ENCODE measurements around the gene CLEC9A.

DNA sequence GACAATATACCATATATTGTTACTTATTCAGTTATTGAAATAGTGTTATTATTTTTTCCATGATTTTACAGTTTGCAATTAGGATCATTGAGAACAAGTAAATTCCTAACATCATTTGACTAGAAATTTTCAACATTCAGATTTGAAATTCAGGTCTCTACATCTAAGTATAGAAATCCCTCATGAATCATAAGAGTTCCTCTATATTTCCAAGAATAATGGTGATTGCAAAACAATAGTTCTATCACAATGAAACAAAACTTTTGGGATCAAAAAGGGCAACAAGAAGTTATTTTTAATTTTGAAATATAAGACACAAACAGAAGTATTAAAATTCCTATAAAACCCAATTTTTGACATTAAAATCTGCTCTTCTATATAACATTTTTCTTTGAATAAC, 57.5 kb downstream of the CLEC9A start:
- TF ChIP-seq, protein P1, sequence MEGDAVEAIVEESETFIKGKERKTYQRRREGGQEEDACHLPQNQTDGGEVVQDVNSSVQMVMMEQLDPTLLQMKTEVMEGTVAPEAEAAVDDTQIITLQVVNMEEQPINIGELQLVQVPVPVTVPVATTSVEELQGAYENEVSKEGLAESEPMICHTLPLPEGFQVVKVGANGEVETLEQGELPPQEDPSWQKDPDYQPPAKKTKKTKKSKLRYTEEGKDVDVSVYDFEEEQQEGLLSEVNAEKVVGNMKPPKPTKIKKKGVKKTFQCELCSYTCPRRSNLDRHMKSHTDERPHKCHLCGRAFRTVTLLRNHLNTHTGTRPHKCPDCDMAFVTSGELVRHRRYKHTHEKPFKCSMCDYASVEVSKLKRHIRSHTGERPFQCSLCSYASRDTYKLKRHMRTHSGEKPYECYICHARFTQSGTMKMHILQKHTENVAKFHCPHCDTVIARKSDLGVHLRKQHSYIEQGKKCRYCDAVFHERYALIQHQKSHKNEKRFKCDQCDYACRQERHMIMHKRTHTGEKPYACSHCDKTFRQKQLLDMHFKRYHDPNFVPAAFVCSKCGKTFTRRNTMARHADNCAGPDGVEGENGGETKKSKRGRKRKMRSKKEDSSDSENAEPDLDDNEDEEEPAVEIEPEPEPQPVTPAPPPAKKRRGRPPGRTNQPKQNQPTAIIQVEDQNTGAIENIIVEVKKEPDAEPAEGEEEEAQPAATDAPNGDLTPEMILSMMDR (IDR thresholded peaks at IDR 0.05; ENCODE audit: low read depth, low read length, missing input control), result no peak
- no peak for TF ChIP-seq RAD21 (IDR thresholded peaks at IDR 0.05)
- TF ChIP-seq ZBTB33 (IDR thresholded peaks at IDR 0.05), result no peak
- TF ChIP-seq YY1 (IDR thresholded peaks at IDR 0.05), result no peak
- no peak for TF ChIP-seq TAF1 (conservative IDR thresholded peaks at IDR 0.05)
- TF ChIP-seq REST (IDR thresholded peaks at IDR 0.05), result no peak
- no peak for TF ChIP-seq JUND (IDR thresholded peaks at IDR 0.05)
- no peak for TF ChIP-seq EGR1 (IDR thresholded peaks at IDR 0.05; ENCODE audit: low read depth in 2 of 2)
- TF ChIP-seq, protein P2, sequence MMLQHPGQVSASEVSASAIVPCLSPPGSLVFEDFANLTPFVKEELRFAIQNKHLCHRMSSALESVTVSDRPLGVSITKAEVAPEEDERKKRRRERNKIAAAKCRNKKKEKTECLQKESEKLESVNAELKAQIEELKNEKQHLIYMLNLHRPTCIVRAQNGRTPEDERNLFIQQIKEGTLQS (IDR thresholded peaks at IDR 0.05), result no peak
